ENCODE measurements around the gene OR2M3.
"Not testable (repeated sequence)": the region's sequence is repeated elsewhere in the genome, so short reads cannot be mapped to it uniquely, and the experiment has no call there.

The OR2M3 gene

GRCh38 chr1:248239478-248239877 lies 42.4 kb downstream of the OR2M3 start:
- Histone ChIP-seq H3K4me1 (ENCODE audit: insufficient read depth, low read length) (no peaks in the 10 kb centered on the region), H3K9me3 (ENCODE audit: control insufficient read depth, insufficient read depth, low read length) (no peaks in the 10 kb centered on the region), H3K9ac (ENCODE audit: low read depth, low read length) (no peak overlapping the region), H3K36me3 (ENCODE audit: insufficient read depth, low read length) (no peaks in the 10 kb centered on the region)

- Histone ChIP-seq H3K4me1 (ENCODE audit: insufficient read depth, low read length) (no peaks in the 10 kb centered on the region), H3K9me3 (ENCODE audit: control insufficient read depth, insufficient read depth, low read length) (no peaks in the 10 kb centered on the region)
These were observed 46.1 kb downstream of the OR2M3 start for GRCh38 chr1:248243204-248243603.

DNA sequence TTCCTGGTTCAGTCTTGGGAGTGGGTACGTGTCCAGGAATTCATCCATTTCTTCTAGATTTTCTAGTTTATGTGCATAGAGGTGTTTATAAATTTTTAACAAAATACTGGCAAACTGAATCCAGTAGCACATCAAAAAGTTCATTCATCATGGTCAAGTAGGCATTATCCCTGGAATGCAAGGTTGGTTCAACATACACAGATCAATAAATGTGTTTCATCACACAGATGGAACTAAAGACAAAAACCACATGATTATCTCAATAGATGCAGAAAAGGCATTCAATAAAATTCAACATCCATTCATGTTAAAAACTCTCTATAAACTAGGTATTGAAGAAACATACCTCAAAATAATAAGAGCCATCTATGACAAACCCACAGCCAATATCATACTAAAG lies 62.2 kb downstream of the OR2M3 start:
- H3K9me3 ChIP-seq (ENCODE audit: control insufficient read depth, insufficient read depth, low read length); H3K4me1 ChIP-seq (ENCODE audit: insufficient read depth, low read length); H3K36me3 ChIP-seq (ENCODE audit: insufficient read depth, low read length); H3K9ac ChIP-seq (ENCODE audit: low read depth, low read length): not testable (repeated sequence)

More at GRCh38 chr1:248243204-248243603, 46.1 kb downstream of the OR2M3 start:
- no peaks in the 10 kb centered on the region for H3K36me3 ChIP-seq (ENCODE audit: insufficient read depth, low read length)
- H3K9ac ChIP-seq (ENCODE audit: low read depth, low read length), result no peak overlapping the region
